ENCODE results near the gene SMIM3. TPM values are rescaled to one million over a fixed set of nuclear protein-coding genes. Genes with fewer than 3 reads are reported as not detected.
A peak's percentile ranks its signal among the peaks of the same experiment; 100 is the strongest.

The SMIM3 gene
- total and polyA plus RNA-seq, 2 of the 13 experiments (the other 11 are each of a cell fraction or from before 2014, with no cell fraction given): 11.6 to 96.7 TPM

DNA sequence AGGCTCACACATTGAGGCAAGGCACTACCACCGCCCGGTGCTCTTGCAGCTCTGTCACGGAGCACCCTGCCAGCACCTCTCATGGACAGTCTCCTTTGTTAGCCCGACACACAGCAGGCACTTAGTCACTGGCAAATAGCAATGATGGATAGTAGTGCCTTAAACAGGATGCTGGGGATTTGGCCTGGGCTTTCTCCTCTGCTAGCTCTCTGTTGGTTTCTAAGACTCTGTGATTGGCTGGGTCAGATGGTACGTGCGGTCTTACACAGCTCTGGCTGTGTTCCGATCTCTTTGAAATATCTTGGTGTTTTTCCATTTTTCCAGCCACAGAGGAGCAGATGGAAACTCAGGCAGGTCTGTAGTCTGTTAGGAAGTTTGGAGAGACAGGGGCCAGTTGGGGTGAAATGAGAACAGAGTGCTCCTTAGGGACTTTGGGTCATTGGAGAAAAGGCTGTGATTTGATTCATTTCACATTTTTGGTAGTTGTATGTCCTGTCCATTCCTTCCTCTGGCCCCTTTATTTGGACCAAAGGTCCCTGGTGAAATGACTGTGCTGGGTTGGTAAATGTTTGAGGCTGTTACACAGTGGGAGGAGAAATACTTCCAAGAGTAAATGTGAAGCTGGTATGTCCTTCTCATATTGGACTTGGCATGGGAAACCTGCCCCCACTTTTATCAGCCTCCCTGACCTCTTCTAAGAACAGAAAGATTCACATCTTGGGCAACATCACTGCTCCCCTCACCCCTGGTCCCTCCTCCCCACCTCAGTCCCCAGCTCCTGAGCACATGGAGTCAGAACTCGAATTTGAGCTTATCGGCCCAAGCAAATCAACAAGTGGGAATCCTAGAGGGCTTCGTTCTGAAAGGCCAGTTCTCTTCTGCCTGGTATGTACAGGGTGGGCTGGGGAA, 3.4 kb downstream of the SMIM3 start (continued):
- TF ChIP-seq, protein P1, sequence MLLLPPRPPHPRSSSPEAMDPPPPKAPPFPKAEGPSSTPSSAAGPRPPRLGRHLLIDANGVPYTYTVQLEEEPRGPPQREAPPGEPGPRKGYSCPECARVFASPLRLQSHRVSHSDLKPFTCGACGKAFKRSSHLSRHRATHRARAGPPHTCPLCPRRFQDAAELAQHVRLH (CRISPR knock-in tag; IDR thresholded peaks at IDR 0.05; ENCODE audit: borderline replicate concordance, low read depth): peak; percentile 31; the same call in 1 of the 2 replicates
- TF ChIP-seq, protein P2, sequence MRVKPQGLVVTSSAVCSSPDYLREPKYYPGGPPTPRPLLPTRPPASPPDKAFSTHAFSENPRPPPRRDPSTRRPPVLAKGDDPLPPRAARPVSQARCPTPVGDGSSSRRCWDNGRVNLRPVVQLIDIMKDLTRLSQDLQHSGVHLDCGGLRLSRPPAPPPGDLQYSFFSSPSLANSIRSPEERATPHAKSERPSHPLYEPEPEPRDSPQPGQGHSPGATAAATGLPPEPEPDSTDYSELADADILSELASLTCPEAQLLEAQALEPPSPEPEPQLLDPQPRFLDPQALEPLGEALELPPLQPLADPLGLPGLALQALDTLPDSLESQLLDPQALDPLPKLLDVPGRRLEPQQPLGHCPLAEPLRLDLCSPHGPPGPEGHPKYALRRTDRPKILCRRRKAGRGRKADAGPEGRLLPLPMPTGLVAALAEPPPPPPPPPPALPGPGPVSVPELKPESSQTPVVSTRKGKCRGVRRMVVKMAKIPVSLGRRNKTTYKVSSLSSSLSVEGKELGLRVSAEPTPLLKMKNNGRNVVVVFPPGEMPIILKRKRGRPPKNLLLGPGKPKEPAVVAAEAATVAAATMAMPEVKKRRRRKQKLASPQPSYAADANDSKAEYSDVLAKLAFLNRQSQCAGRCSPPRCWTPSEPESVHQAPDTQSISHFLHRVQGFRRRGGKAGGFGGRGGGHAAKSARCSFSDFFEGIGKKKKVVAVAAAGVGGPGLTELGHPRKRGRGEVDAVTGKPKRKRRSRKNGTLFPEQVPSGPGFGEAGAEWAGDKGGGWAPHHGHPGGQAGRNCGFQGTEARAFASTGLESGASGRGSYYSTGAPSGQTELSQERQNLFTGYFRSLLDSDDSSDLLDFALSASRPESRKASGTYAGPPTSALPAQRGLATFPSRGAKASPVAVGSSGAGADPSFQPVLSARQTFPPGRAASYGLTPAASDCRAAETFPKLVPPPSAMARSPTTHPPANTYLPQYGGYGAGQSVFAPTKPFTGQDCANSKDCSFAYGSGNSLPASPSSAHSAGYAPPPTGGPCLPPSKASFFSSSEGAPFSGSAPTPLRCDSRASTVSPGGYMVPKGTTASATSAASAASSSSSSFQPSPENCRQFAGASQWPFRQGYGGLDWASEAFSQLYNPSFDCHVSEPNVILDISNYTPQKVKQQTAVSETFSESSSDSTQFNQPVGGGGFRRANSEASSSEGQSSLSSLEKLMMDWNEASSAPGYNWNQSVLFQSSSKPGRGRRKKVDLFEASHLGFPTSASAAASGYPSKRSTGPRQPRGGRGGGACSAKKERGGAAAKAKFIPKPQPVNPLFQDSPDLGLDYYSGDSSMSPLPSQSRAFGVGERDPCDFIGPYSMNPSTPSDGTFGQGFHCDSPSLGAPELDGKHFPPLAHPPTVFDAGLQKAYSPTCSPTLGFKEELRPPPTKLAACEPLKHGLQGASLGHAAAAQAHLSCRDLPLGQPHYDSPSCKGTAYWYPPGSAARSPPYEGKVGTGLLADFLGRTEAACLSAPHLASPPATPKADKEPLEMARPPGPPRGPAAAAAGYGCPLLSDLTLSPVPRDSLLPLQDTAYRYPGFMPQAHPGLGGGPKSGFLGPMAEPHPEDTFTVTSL (CRISPR knock-in tag; IDR thresholded peaks at IDR 0.05; ENCODE audit: borderline replicate concordance): peak; percentile 10; the same call in 1 of the 2 replicates
- no peak; the same call in 1 of the 2 replicates for TF ChIP-seq GATA4 (IDR thresholded peaks at IDR 0.05; ENCODE audit: borderline replicate concordance, low read depth)
- TF ChIP-seq CENPX (CRISPR knock-in tag; IDR thresholded peaks at IDR 0.05): no peak
- TF ChIP-seq MTF1 (CRISPR knock-in tag; IDR thresholded peaks at IDR 0.05): no peak
- TF ChIP-seq ZNF605 (CRISPR knock-in tag; IDR thresholded peaks at IDR 0.05): 0 out of 2 replicates have a peak, but pooled peaks have one; percentile 41
- peak; percentile 52; the same call in 1 of the 2 replicates for TF ChIP-seq ZSCAN9 (CRISPR knock-in tag; IDR thresholded peaks at IDR 0.05; ENCODE audit: borderline replicate concordance)
- TF ChIP-seq HNRNPUL1 (IDR thresholded peaks at IDR 0.05; ENCODE audit: low read depth, low read length): no peak
- no peak for TF ChIP-seq DMAP1 (CRISPR knock-in tag; IDR thresholded peaks at IDR 0.05)
- peak; percentile 51; the same call in 1 of the 2 replicates for TF ChIP-seq RXRB (CRISPR knock-in tag; IDR thresholded peaks at IDR 0.05; ENCODE audit: borderline replicate concordance)
- TF ChIP-seq, protein P3, sequence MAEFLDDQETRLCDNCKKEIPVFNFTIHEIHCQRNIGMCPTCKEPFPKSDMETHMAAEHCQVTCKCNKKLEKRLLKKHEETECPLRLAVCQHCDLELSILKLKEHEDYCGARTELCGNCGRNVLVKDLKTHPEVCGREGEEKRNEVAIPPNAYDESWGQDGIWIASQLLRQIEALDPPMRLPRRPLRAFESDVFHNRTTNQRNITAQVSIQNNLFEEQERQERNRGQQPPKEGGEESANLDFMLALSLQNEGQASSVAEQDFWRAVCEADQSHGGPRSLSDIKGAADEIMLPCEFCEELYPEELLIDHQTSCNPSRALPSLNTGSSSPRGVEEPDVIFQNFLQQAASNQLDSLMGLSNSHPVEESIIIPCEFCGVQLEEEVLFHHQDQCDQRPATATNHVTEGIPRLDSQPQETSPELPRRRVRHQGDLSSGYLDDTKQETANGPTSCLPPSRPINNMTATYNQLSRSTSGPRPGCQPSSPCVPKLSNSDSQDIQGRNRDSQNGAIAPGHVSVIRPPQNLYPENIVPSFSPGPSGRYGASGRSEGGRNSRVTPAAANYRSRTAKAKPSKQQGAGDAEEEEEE (CRISPR knock-in tag; IDR thresholded peaks at IDR 0.05; ENCODE audit: borderline replicate concordance): 0 out of 2 replicates have a peak, but pooled peaks have one; percentile 61
- TF ChIP-seq ZNF230 (CRISPR knock-in tag; IDR thresholded peaks at IDR 0.05): no peak
- TF ChIP-seq NFYB (CRISPR knock-in tag; IDR thresholded peaks at IDR 0.05): peak; percentile 23; the same call in 1 of the 2 replicates
- TF ChIP-seq NR2F2 (IDR thresholded peaks at IDR 0.05; ENCODE audit: borderline replicate concordance, low read depth): peak; percentile 16; the same call in 1 of the 2 replicates
- TF ChIP-seq, protein P4, sequence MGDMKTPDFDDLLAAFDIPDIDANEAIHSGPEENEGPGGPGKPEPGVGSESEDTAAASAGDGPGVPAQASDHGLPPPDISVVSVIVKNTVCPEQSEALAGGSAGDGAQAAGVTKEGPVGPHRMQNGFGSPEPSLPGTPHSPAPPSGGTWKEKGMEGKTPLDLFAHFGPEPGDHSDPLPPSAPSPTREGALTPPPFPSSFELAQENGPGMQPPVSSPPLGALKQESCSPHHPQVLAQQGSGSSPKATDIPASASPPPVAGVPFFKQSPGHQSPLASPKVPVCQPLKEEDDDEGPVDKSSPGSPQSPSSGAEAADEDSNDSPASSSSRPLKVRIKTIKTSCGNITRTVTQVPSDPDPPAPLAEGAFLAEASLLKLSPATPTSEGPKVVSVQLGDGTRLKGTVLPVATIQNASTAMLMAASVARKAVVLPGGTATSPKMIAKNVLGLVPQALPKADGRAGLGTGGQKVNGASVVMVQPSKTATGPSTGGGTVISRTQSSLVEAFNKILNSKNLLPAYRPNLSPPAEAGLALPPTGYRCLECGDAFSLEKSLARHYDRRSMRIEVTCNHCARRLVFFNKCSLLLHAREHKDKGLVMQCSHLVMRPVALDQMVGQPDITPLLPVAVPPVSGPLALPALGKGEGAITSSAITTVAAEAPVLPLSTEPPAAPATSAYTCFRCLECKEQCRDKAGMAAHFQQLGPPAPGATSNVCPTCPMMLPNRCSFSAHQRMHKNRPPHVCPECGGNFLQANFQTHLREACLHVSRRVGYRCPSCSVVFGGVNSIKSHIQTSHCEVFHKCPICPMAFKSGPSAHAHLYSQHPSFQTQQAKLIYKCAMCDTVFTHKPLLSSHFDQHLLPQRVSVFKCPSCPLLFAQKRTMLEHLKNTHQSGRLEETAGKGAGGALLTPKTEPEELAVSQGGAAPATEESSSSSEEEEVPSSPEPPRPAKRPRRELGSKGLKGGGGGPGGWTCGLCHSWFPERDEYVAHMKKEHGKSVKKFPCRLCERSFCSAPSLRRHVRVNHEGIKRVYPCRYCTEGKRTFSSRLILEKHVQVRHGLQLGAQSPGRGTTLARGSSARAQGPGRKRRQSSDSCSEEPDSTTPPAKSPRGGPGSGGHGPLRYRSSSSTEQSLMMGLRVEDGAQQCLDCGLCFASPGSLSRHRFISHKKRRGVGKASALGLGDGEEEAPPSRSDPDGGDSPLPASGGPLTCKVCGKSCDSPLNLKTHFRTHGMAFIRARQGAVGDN (CRISPR knock-in tag; IDR thresholded peaks at IDR 0.05): peak; percentile 88
- no peak for TF ChIP-seq ZNF891 (CRISPR knock-in tag; IDR thresholded peaks at IDR 0.05)
- TF ChIP-seq ZNF749 (CRISPR knock-in tag; IDR thresholded peaks at IDR 0.05; ENCODE audit: borderline replicate concordance): no peak

All from HepG2 (cell line).